Activated naive CD8-positive, alpha-beta T cell treated with anti-CD3 and anti-CD28 coated beads, Interleukin-2, amount 50 U/mL, for 24 hours (primary cell): ENCODE measurements around the gene HERC4.

Source experiments
- ATAC-seq: fragments of 150-1000 bp; cut with Tn5 transposase; one replicate; pipeline ENCODE4 v1.10.0; 2021
- DNase-seq: peaks from one replicate; pipeline ENCODE4 v3.0.0; 2021
- H3K27ac Mint-ChIP-seq: one replicate; pipeline ENCODE4 v1.8.0; 2021; ENCODE audit warnings: mild to moderate bottlenecking, mixed read lengths
- H3K27me3 Mint-ChIP-seq: one replicate; pipeline ENCODE4 v1.8.0; 2021; ENCODE audit warnings: mixed read lengths
- H3K36me3 Mint-ChIP-seq: one replicate; pipeline ENCODE4 v1.8.0; 2021; ENCODE audit warnings: low read depth, mixed read lengths
- H3K4me1 Mint-ChIP-seq: one replicate; pipeline ENCODE4 v1.8.0; 2021; ENCODE audit warnings: mixed read lengths
- H3K4me3 Mint-ChIP-seq: one replicate; pipeline ENCODE4 v1.8.0; 2021; ENCODE audit warnings: mild to moderate bottlenecking, moderate library complexity, mixed read lengths
- H3K9me3 Mint-ChIP-seq: one replicate; pipeline ENCODE4 v1.8.0; 2021; ENCODE audit warnings: mixed read lengths

HERC4 gene

GRCh38 chr10:68103901-68104300 lies 28.8 kb upstream of the HERC4 start:
- Mint-ChIP-seq H3K27me3 (no peaks in the 10 kb centered on the region), H3K4me1 (no peaks in the 10 kb centered on the region), H3K27ac (no peak overlapping the region), H3K9me3 (no peaks in the 10 kb centered on the region), H3K4me3 (no peak overlapping the region), H3K36me3 (no peaks in the 10 kb centered on the region)
- ATAC-seq (no peak), DNase-seq (no peak)

- no peaks in the 10 kb centered on the region for H3K36me3 Mint-ChIP-seq
- H3K27ac Mint-ChIP-seq = no peak overlapping the region
- ATAC-seq = no peak
Observed at GRCh38 chr10:68103261-68103878, 28.3 kb upstream of the HERC4 start.

GRCh38 chr10:68101066-68101465 lies 26.0 kb upstream of the HERC4 start:
- ATAC-seq (no peak), DNase-seq (no peak)
- H3K4me1 Mint-ChIP-seq = no peaks in the 10 kb centered on the region
- H3K9me3 Mint-ChIP-seq = no peaks in the 10 kb centered on the region
- H3K27ac Mint-ChIP-seq = no peak overlapping the region
- H3K4me3 Mint-ChIP-seq = no peak overlapping the region
- no peaks in the 10 kb centered on the region for H3K27me3 Mint-ChIP-seq
- H3K36me3 Mint-ChIP-seq = no peaks in the 10 kb centered on the region

More at GRCh38 chr10:68103261-68103878, 28.3 kb upstream of the HERC4 start:
- Mint-ChIP-seq H3K4me1 (no peaks in the 10 kb centered on the region), H3K27me3 (no peaks in the 10 kb centered on the region), H3K9me3 (no peaks in the 10 kb centered on the region), H3K4me3 (no peak overlapping the region)
- DNase-seq = no peak

- H3K9me3 Mint-ChIP-seq = no peaks in the 10 kb centered on the region
- DNase-seq = no peak
- ATAC-seq = no peak
- no peaks in the 10 kb centered on the region for H3K4me1 Mint-ChIP-seq
- H3K36me3 Mint-ChIP-seq = no peaks in the 10 kb centered on the region
- no peak overlapping the region for H3K27ac Mint-ChIP-seq
- no peak overlapping the region for H3K4me3 Mint-ChIP-seq
- H3K27me3 Mint-ChIP-seq = peaks cover 2% of the 10 kb centered on the region
Observed at GRCh38 chr10:68099736-68100135, 24.7 kb upstream of the HERC4 start.

GRCh38 chr10:68096913-68097516 lies 21.9 kb upstream of the HERC4 start:
- H3K27ac Mint-ChIP-seq = no peak overlapping the region
- peaks cover 2% of the 10 kb centered on the region for H3K27me3 Mint-ChIP-seq
- no peaks in the 10 kb centered on the region for H3K36me3 Mint-ChIP-seq
- no peaks in the 10 kb centered on the region for H3K4me1 Mint-ChIP-seq
- DNase-seq = no peak
- H3K9me3 Mint-ChIP-seq = no peaks in the 10 kb centered on the region
- ATAC-seq = no peak
- no peak overlapping the region for H3K4me3 Mint-ChIP-seq

- H3K4me1 Mint-ChIP-seq = no peaks in the 10 kb centered on the region
- no peak overlapping the region for H3K4me3 Mint-ChIP-seq
- peaks cover 2% of the 10 kb centered on the region for H3K27me3 Mint-ChIP-seq
- H3K27ac Mint-ChIP-seq = no peak overlapping the region
- DNase-seq (no peak), ATAC-seq (no peak)
- H3K9me3 Mint-ChIP-seq = no peaks in the 10 kb centered on the region
- no peaks in the 10 kb centered on the region for H3K36me3 Mint-ChIP-seq
Observed at GRCh38 chr10:68095153-68095552, 20.1 kb upstream of the HERC4 start.

GRCh38 chr10:68092512-68092911 lies 17.4 kb upstream of the HERC4 start:
- no peak overlapping the region for H3K27ac Mint-ChIP-seq
- ATAC-seq = no peak

GRCh38 chr10:68090586-68090985 lies 15.5 kb upstream of the HERC4 start:
- Mint-ChIP-seq H3K27ac (no peak overlapping the region), H3K4me3 (no peak overlapping the region), H3K27me3 (peaks cover 4% of the 10 kb centered on the region), H3K36me3 (no peaks in the 10 kb centered on the region), H3K9me3 (no peaks in the 10 kb centered on the region), H3K4me1 (peaks cover 4% of the 10 kb centered on the region)
- no peak for ATAC-seq
- no peak for DNase-seq

More at GRCh38 chr10:68092512-68092911, 17.4 kb upstream of the HERC4 start:
- no peaks in the 10 kb centered on the region for H3K9me3 Mint-ChIP-seq
- peaks cover 4% of the 10 kb centered on the region for H3K4me1 Mint-ChIP-seq
- peaks cover 2% of the 10 kb centered on the region for H3K27me3 Mint-ChIP-seq
- H3K4me3 Mint-ChIP-seq = no peak overlapping the region
- DNase-seq = no peak
- H3K36me3 Mint-ChIP-seq = no peaks in the 10 kb centered on the region

- DNase-seq = no peak
- Mint-ChIP-seq H3K27ac (no peak overlapping the region), H3K4me3 (peak overlapping the region; percentile 51), H3K27me3 (peaks cover 3% of the 10 kb centered on the region), H3K4me1 (peaks cover 4% of the 10 kb centered on the region), H3K36me3 (no peaks in the 10 kb centered on the region), H3K9me3 (no peaks in the 10 kb centered on the region)
- no peak for ATAC-seq
Observed at GRCh38 chr10:68088740-68089139, 13.7 kb upstream of the HERC4 start.

- peaks cover 4% of the 10 kb centered on the region for H3K4me1 Mint-ChIP-seq
- no peaks in the 10 kb centered on the region for H3K9me3 Mint-ChIP-seq
- no peak overlapping the region for H3K27ac Mint-ChIP-seq
- H3K27me3 Mint-ChIP-seq = peaks cover 3% of the 10 kb centered on the region
- H3K4me3 Mint-ChIP-seq = no peak overlapping the region
- ATAC-seq (no peak), DNase-seq (no peak)
- H3K36me3 Mint-ChIP-seq = no peaks in the 10 kb centered on the region
Observed at GRCh38 chr10:68087685-68088401, 12.8 kb upstream of the HERC4 start.

- Mint-ChIP-seq H3K4me1 (peaks cover 4% of the 10 kb centered on the region), H3K27me3 (peaks cover 6% of the 10 kb centered on the region), H3K36me3 (no peaks in the 10 kb centered on the region), H3K9me3 (no peaks in the 10 kb centered on the region), H3K4me3 (no peak overlapping the region), H3K27ac (no peak overlapping the region)
- no peak for DNase-seq
- no peak for ATAC-seq
Observed at GRCh38 chr10:68086910-68087684, 12.0 kb upstream of the HERC4 start.

- Mint-ChIP-seq H3K27me3 (peaks cover 6% of the 10 kb centered on the region), H3K4me3 (no peak overlapping the region), H3K36me3 (no peaks in the 10 kb centered on the region), H3K27ac (no peak overlapping the region), H3K4me1 (peaks cover 4% of the 10 kb centered on the region), H3K9me3 (no peaks in the 10 kb centered on the region)
- no peak for DNase-seq
- ATAC-seq = no peak
Observed at GRCh38 chr10:68086011-68086410, 10.9 kb upstream of the HERC4 start.

- ATAC-seq (no peak), DNase-seq (no peak)
- H3K27me3 Mint-ChIP-seq = peaks cover 6% of the 10 kb centered on the region
Observed at GRCh38 chr10:68084469-68084868, 9.4 kb upstream of the HERC4 start.

GRCh38 chr10:68083953-68084352 lies 8.9 kb upstream of the HERC4 start:
- ATAC-seq (no peak), DNase-seq (no peak)
- Mint-ChIP-seq H3K4me1 (peaks cover 4% of the 10 kb centered on the region), H3K4me3 (no peak overlapping the region), H3K27me3 (peaks cover 6% of the 10 kb centered on the region), H3K27ac (no peak overlapping the region), H3K9me3 (no peaks in the 10 kb centered on the region), H3K36me3 (no peaks in the 10 kb centered on the region)

More at GRCh38 chr10:68084469-68084868, 9.4 kb upstream of the HERC4 start:
- Mint-ChIP-seq H3K9me3 (no peaks in the 10 kb centered on the region), H3K4me3 (no peak overlapping the region), H3K36me3 (no peaks in the 10 kb centered on the region), H3K27ac (no peak overlapping the region), H3K4me1 (peaks cover 4% of the 10 kb centered on the region)
